ENCODE data around the gene NR5A1.

The NR5A1 gene

DNA sequence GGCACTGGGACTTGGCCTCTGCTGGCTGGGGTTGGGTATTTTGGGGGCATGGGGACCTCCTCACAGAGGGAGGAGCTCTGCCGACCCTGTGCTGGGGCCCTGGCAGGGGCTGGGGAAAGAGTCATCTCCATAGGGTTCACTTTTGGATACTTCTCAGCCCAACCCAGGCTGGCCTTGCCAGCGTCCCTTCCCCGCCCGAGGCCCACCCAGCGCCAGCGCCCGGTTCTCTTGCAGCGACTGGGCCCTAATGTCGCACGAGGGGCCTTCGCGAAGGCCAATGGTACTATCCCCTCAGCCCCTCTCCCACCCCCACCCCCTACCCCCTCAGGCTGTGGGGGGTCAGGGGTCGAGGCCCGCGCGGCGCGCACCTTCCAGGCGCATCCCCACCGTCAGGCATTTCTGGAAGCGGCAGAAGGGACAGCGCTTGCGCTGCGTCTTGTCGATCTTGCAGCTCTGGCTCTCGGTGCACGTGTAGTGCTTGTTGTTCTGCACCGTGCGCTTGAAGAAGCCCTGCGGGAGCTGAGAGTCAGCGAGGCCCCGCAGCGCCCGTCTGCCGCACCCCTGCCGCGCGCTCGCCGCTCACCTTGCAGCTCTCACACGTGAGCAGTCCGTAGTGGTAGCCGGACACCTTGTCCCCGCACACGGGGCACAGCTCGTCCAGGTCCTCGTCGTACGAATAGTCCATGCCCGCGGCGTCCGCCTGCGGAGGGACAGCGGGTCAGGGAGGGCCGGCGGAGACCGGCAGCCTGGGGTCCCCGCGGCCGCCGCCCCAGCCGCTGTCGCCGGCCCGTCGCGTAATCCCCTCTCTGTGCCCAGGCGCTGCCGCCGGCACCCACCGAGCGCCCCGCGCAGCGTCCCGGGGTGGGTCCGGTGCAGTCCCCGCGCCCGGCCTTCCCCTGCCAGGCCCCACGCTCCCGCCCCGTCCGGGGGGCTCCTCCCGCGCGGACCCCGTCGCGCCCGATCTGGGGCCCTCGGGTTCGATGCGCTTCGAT lies 4.2 kb downstream of the NR5A1 start:
- H3K4me3 ChIP-seq (ENCODE audit: insufficient read depth, low read length, poor library complexity, severe bottlenecking), result no peak overlapping the region
- no peaks in the 10 kb centered on the region for H3K9me2 ChIP-seq (replicated peaks; ENCODE audit: insufficient read depth, low read length)
- no peaks in the 10 kb centered on the region for H3K79me2 ChIP-seq (ENCODE audit: insufficient read depth, low read length)
- H3K9me3 ChIP-seq (ENCODE audit: insufficient read depth, low read length), result no peaks in the 10 kb centered on the region
- no peak overlapping the region for H3K27ac ChIP-seq (ENCODE audit: low read depth, low read length)
- no peak overlapping the region for H3K4me2 ChIP-seq (ENCODE audit: low read depth, low read length, poor library complexity, severe bottlenecking)
- no peaks in the 10 kb centered on the region for H3F3A ChIP-seq (ENCODE audit: insufficient read depth)
- TF ChIP-seq EZH2phosphoT487 (conservative IDR thresholded peaks at IDR 0.05; ENCODE audit: low read length), result no peak
- TF ChIP-seq, protein P1, sequence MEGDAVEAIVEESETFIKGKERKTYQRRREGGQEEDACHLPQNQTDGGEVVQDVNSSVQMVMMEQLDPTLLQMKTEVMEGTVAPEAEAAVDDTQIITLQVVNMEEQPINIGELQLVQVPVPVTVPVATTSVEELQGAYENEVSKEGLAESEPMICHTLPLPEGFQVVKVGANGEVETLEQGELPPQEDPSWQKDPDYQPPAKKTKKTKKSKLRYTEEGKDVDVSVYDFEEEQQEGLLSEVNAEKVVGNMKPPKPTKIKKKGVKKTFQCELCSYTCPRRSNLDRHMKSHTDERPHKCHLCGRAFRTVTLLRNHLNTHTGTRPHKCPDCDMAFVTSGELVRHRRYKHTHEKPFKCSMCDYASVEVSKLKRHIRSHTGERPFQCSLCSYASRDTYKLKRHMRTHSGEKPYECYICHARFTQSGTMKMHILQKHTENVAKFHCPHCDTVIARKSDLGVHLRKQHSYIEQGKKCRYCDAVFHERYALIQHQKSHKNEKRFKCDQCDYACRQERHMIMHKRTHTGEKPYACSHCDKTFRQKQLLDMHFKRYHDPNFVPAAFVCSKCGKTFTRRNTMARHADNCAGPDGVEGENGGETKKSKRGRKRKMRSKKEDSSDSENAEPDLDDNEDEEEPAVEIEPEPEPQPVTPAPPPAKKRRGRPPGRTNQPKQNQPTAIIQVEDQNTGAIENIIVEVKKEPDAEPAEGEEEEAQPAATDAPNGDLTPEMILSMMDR (IDR thresholded peaks at IDR 0.05; ENCODE audit: insufficient read depth, low read length, poor library complexity, severe bottlenecking), result no peak
- H3K9ac ChIP-seq (ENCODE audit: low read length), result no peak overlapping the region
- H3K27me3 ChIP-seq (ENCODE audit: low read length), result no peaks in the 10 kb centered on the region
- H2AFZ ChIP-seq (ENCODE audit: low read depth, low read length, severe bottlenecking), result no peak overlapping the region
- no peaks in the 10 kb centered on the region for H3K36me3 ChIP-seq (ENCODE audit: low read length)
- H4K20me1 ChIP-seq (ENCODE audit: low read depth, low read length), result no peaks in the 10 kb centered on the region

DNA sequence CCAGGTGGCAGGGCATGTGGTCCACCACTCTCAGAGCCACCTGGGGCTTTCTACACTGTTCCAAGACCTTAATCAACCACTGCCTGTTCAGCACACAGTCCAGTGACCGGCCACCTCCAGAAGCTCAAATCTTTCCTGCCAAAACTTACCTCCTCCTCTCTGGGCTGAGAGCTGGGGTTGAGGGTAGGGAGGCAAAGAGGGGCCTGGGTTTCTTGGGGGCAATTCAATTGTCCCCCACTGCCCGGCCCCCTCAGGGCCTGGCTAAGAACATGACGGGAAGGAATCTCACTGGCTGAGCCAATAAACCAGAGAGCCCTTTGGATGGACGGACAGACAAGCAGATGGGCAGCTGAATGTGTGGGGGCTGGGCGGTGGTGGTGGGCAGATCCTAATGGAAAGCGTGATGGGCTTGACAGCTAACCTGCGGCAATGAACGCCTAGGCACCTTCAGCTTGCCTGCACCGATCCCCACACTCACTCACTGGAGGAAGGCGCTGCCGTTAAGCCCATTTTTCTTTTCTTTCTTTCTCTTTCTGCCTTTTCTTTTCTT lies 5.4 kb downstream of the NR5A1 start:
- H3K9ac ChIP-seq (ENCODE audit: low read length), result no peak overlapping the region
- no peaks in the 10 kb centered on the region for H4K20me1 ChIP-seq (ENCODE audit: low read depth, low read length)
- H3K9me2 ChIP-seq (replicated peaks; ENCODE audit: insufficient read depth, low read length), result no peaks in the 10 kb centered on the region
- no peaks in the 10 kb centered on the region for H3K9me3 ChIP-seq (ENCODE audit: insufficient read depth, low read length)
- no peaks in the 10 kb centered on the region for H3F3A ChIP-seq (ENCODE audit: insufficient read depth)
- no peak overlapping the region for H3K4me3 ChIP-seq (ENCODE audit: insufficient read depth, low read length, poor library complexity, severe bottlenecking)
- no peaks in the 10 kb centered on the region for H3K79me2 ChIP-seq (ENCODE audit: insufficient read depth, low read length)
- H3K36me3 ChIP-seq (ENCODE audit: low read length), result no peaks in the 10 kb centered on the region
- H3K27ac ChIP-seq (ENCODE audit: low read depth, low read length), result no peak overlapping the region
- H2AFZ ChIP-seq (ENCODE audit: low read depth, low read length, severe bottlenecking), result no peak overlapping the region
- H3K27me3 ChIP-seq (ENCODE audit: low read length), result no peaks in the 10 kb centered on the region
- no peak overlapping the region for H3K4me2 ChIP-seq (ENCODE audit: low read depth, low read length, poor library complexity, severe bottlenecking)
- no peak for TF ChIP-seq EZH2phosphoT487 (conservative IDR thresholded peaks at IDR 0.05; ENCODE audit: low read length)
- TF ChIP-seq, protein P1 (IDR thresholded peaks at IDR 0.05; ENCODE audit: insufficient read depth, low read length, poor library complexity, severe bottlenecking), result no peak

DNA sequence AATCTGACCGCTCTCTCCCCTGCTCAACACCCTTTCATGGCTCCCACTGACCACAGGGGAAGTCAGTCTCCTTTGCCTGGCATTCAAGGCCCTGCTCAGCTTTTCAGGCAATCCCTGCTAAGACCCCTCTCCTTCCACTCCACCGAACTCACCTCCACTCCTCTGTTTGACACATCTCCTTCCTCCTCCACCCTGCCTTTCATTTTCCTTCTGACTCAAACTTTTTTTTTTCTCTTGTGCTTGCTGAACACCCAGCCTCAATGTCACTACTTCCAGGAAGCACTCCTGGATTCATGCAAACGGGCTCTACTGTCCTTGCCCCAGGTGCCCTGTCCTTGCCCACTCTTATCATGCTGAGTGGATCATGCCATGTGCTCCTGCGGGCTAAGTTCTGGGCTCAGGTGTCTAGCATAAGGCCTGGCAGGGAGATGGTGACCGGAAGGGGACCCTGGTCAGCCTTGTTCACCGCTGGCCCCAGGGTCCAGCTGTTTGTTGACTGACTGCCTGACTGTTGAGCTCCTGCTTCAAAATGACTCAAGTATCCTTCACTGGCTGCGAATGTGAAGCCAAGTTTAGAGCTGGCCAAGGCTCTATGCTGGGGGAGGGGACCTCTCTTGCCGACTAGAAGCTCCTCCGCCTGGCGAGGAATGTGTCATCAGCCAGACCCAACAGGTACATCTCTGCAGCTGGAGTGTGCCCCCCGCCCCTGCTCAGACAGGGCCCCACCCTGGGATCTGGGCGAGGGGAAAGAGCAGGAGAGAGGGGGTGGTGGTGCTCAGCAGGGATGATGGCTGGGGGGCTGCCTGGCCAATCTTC lies 6.2 kb downstream of the NR5A1 start:
- Histone ChIP-seq H3K4me2 (ENCODE audit: low read depth, low read length, poor library complexity, severe bottlenecking) (no peak overlapping the region), H3K36me3 (ENCODE audit: low read length) (no peaks in the 10 kb centered on the region), H3K27me3 (ENCODE audit: low read length) (no peaks in the 10 kb centered on the region), H3K79me2 (ENCODE audit: insufficient read depth, low read length) (no peaks in the 10 kb centered on the region), H3K9me3 (ENCODE audit: insufficient read depth, low read length) (no peaks in the 10 kb centered on the region), H3K9me2 (replicated peaks; ENCODE audit: insufficient read depth, low read length) (no peaks in the 10 kb centered on the region), H3K4me3 (ENCODE audit: insufficient read depth, low read length, poor library complexity, severe bottlenecking) (no peak overlapping the region), H3F3A (ENCODE audit: insufficient read depth) (no peaks in the 10 kb centered on the region), H2AFZ (ENCODE audit: low read depth, low read length, severe bottlenecking) (no peak overlapping the region), H3K27ac (ENCODE audit: low read depth, low read length) (no peak overlapping the region), H4K20me1 (ENCODE audit: low read depth, low read length) (no peaks in the 10 kb centered on the region), H3K9ac (ENCODE audit: low read length) (no peak overlapping the region)
- TF ChIP-seq EZH2phosphoT487 (conservative IDR thresholded peaks at IDR 0.05; ENCODE audit: low read length), result no peak
- TF ChIP-seq, protein P1 (IDR thresholded peaks at IDR 0.05; ENCODE audit: insufficient read depth, low read length, poor library complexity, severe bottlenecking), result no peak
